Skeletal muscle tissue (tissue), 4 donors: ENCODE measurements around the gene STUB1. TPM values are rescaled to one million over a fixed set of nuclear protein-coding genes. Genes with fewer than 3 reads are reported as not detected.

Source experiments
- H3K27ac ChIP-seq: one replicate; pipeline ENCODE4 v1.7.0; 2013; ENCODE audit warnings: mild to moderate bottlenecking, low read depth, low read length, inconsistent platforms
- H3K27me3 ChIP-seq, 3 donors: one replicate each; pipeline ENCODE4 v1.7.0; 2013; ENCODE audit warnings: low read length in 3 of 3; ENCODE audit not compliant: control insufficient read depth in 3 of 3, insufficient read depth in 3 of 3
- H3K36me3 ChIP-seq, 3 donors: one replicate each; pipeline ENCODE4 v1.7.0; 2013; ENCODE audit warnings: low read length in 3 of 3; ENCODE audit not compliant: control insufficient read depth in 3 of 3, insufficient read depth in 3 of 3
- H3K4me1 ChIP-seq, 3 donors: one replicate each; pipeline ENCODE4 v1.7.0; 2013; ENCODE audit warnings: low read length in 3 of 3, mild to moderate bottlenecking in 3 of 3; ENCODE audit not compliant: control insufficient read depth in 3 of 3, insufficient read depth in 3 of 3
- H3K4me3 ChIP-seq, 3 donors: one replicate each; pipeline ENCODE4 v1.7.0; 2013; ENCODE audit warnings: low read length in 3 of 3
- H3K9ac ChIP-seq, 3 donors: one replicate each; pipeline ENCODE4 v1.7.0; 2013; ENCODE audit warnings: low read length in 3 of 3, mild to moderate bottlenecking in 3 of 3, moderate library complexity in 2 of 3, low read depth in 1 of 3
- H3K9me3 ChIP-seq, 3 donors: one replicate each; pipeline ENCODE4 v1.7.0; 2013; ENCODE audit warnings: low read length in 3 of 3; ENCODE audit not compliant: control insufficient read depth in 3 of 3
- total RNA-seq: library from RNA; depleted of rRNA; stranded (reverse); fragments of >200 nt; gene quantifications from one replicate; pipeline ENCODE4 v1.2.3, GENCODE V29; 2014
- donor health status: Osteomylitis.

STUB1 gene
- total RNA-seq, 1 donor from 2014 or later = 87.7 TPM

DNA sequence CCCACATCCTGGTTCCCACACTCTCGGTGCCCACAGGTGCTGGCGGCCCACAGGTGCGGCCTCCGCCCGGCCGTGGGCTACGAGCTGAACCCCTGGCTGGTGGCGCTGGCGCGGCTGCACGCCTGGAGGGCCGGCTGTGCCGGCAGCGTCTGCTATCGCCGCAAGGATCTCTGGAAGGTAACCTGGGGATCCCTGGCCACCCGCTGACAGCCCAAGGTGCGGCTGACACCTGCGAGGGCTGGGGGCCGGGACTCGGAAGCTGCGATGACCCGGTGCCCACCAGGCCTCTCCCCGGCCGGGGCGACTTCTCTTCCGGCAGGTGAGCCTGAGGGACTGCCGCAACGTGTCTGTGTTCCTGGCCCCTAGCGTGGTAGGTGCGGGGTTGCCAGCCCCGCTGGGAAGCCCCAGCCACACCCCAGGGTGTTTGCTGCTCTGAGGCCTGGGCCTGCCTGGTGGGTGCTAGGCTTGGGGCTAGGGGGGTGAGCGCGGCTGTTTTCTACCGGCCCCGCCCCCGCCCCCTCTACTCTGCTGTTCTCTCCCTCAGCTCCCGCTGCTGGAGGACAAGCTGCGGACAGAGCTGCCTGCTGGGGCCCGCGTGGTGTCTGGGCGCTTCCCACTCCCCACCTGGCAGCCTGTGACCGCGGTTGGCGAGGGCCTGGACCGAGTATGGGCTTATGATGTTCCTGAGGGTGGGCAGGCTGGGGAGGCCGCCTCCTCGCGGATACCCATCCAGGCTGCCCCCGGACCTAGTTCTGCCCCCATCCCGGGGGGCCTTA, 41.7 kb downstream of the STUB1 start:
- Histone ChIP-seq H3K9me3 (no peaks in the 10 kb centered on the region), H3K4me3 (peak overlapping the region; percentile 30 to 89 (median 88)), H3K27me3 (peaks cover 15 to 22% (median 16%) of the 10 kb centered on the region in 3 donors), H3K4me1 (peaks cover 26 to 33% (median 29%) of the 10 kb centered on the region in 3 donors), H3K9ac (peak overlapping the region in 2 of 3 donors; percentile 88 to 97), H3K36me3 (peaks cover 0 to 2% (median 2%) of the 10 kb centered on the region in 3 donors), H3K27ac (no peak overlapping the region)

DNA sequence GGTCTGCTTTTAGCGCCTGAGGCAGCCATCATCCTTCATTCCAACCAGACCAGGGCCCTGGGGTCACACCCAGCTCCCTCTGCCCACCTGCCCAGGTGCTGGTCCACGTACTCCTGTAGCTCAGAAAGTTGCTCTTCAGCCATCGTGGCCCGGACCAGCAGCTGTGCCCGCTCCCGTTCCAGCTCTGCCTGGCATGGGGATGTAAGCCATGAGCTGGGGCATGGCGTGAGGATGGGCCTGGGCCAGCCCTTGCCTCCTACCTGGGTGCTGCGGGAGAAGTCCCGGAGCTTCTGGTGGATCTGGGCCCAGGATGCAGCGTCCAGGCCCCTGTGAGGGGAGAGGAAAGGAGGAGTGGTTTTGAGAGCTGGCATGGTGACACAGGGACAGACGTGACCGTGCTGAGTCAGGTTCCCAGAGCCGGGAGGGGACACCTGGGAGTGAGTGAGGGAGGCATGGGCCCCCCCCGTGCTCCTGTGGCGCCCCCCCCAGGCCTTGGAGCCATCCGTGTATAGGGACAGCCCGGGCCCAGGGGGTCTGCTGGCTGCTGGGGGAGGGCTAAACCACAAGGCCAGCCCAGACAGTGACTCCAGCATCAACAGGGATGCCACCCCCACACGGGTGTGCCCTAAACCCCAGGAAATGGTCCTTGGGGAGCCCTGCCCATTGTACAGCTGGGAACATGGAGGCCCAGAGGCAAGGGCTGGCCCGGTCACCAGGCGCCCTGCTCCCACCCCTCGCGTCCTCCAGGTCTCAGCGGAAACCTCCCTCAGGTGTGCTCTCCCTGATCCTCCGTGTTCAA, 42.8 kb downstream of the STUB1 start:
- H3K36me3 ChIP-seq = peaks cover 0 to 2% (median 2%) of the 10 kb centered on the region in 3 donors
- peaks cover 22 to 29% (median 23%) of the 10 kb centered on the region in 3 donors for H3K27me3 ChIP-seq
- H3K4me3 ChIP-seq = no peak overlapping the region
- no peak overlapping the region for H3K27ac ChIP-seq
- no peaks in the 10 kb centered on the region for H3K9me3 ChIP-seq
- H3K9ac ChIP-seq = no peak overlapping the region
- peaks cover 34 to 40% (median 36%) of the 10 kb centered on the region in 3 donors for H3K4me1 ChIP-seq

DNA sequence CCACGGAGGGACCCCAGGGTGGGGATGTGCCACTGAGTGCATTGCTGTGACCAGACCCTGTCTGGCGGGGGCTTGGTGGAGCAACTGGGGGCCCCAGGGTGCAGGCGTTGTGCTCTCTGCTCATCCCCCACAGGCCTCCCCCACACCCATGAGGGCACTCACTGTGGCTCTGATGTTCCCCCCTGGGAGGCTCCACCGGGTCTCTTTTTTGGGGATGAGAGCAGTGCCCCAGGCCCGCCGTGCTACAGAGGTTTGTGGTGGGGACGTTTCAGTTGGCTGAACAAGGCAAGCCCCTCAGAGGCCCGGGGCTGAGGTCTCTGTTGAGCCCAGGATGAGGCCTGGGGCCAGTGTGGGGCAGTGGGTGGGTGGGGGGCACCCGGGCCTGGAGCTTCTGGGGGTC, 43.5 kb downstream of the STUB1 start:
- no peak overlapping the region for H3K9ac ChIP-seq
- H3K4me1 ChIP-seq = peaks cover 36 to 43% (median 37%) of the 10 kb centered on the region in 3 donors
- H3K4me3 ChIP-seq = no peak overlapping the region
- peaks cover 0 to 2% (median under 1%) of the 10 kb centered on the region in 3 donors for H3K36me3 ChIP-seq
- no peaks in the 10 kb centered on the region for H3K9me3 ChIP-seq
- H3K27ac ChIP-seq = no peak overlapping the region
- peaks cover 22 to 33% (median 23%) of the 10 kb centered on the region in 3 donors for H3K27me3 ChIP-seq

DNA sequence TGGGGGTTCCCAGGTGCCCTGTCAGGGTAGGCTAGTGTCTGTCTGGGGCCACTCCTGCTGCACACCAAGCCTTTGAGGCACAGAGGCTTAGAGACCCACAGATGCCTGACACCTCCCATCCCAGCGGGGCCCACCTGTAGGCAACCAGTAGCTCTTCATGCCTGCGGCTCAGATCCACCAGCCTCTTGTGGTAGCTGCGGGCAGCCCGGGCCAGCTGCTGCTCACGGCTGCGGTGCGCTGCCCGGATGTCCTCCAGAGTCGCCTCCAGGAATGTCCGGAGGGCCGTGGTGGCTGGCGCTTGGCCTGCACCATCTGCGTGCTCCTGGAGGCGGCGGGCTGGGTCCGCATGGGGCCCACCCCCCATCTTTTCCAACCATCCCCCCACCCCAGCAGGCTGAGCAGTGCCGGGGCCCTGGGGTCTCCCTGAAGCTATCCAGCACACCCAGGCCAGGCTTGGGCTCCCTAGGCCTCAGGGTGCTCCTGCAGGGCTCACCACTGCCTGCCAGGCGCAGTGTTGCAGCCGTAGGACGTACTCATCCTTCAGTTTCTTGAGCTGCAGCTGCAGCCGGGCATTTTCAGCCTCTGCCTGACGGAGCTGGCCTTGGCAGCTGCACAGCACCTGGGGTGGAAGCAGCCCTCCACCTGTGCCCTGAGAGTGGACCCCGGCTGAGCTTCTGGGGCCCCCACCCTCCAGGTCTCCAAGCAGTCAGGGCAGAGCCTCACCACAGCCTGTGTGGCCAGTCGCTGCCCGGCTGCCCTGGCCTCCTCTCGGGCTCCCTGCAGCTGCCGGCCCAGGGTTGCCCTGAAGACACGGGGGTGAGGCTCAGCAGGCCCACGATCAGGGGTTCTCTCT, 44.2 kb downstream of the STUB1 start:
- Histone ChIP-seq H3K4me1 (peaks cover 31 to 38% (median 33%) of the 10 kb centered on the region in 3 donors), H3K36me3 (peaks cover 0 to 2% (median 0%) of the 10 kb centered on the region in 3 donors), H3K4me3 (no peak overlapping the region), H3K9me3 (no peaks in the 10 kb centered on the region), H3K27me3 (peaks cover 22 to 39% (median 23%) of the 10 kb centered on the region in 3 donors), H3K27ac (no peak overlapping the region), H3K9ac (no peak overlapping the region)

DNA sequence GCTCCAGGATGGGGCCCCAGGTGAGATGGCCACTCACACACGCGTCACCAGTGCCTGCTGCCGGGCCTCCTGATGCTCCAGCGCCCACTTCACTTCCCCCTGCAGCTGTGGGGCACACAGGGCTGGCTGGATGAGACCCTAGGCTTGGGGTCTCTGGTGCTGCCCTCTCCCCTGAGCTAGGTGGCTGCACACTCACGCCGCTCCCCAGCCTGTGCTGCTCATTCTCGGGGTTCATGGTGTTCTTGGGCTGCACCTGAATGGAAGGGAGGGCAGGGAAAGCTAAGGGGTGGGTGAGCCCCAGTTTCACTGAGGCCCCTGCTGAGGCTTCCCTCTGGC, 44.8 kb downstream of the STUB1 start:
- Histone ChIP-seq H3K36me3 (peaks cover 0 to 3% (median 0%) of the 10 kb centered on the region in 3 donors), H3K27me3 (peaks cover 22 to 39% (median 23%) of the 10 kb centered on the region in 3 donors), H3K9me3 (no peaks in the 10 kb centered on the region), H3K9ac (no peak overlapping the region), H3K27ac (no peak overlapping the region), H3K4me1 (peaks cover 27 to 32% (median 28%) of the 10 kb centered on the region in 3 donors), H3K4me3 (no peak overlapping the region)

DNA sequence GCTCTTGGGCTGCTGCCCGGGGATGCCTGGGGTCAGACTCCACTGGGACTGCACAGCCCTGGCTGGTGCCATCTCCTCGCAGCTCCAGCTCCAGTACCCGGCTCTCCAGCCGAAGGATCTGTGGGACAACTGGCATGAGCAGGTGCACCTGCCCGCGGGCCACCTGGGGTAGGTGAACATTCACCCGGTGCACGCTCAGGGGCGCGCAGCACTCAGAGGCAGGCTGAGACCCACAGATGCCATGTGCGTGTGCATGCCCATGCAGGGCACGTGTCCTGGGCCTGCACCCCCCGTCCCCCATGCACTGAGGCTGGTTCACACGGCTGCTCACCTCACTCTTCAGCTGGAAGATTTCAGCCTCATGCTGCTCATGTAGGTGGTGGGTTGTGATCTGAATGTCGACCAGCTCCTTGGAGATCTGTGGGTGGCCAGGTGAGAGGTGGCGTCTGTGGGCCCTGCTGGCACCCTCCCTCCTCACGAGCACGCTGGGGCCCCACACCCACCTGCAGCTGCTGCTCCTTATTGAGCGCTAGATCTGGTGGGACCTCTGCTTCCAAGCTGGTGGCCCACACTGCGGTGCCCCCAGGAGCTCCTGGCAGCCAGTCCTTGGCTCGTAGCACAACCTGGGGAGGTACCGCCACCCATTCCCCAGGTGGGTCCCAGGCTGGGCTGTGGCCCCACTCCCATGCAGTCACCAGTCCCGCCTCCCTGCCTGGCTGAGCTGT, 45.4 kb downstream of the STUB1 start:
- Histone ChIP-seq H3K27me3 (peaks cover 22 to 39% (median 23%) of the 10 kb centered on the region in 3 donors), H3K4me3 (no peak overlapping the region)

DNA sequence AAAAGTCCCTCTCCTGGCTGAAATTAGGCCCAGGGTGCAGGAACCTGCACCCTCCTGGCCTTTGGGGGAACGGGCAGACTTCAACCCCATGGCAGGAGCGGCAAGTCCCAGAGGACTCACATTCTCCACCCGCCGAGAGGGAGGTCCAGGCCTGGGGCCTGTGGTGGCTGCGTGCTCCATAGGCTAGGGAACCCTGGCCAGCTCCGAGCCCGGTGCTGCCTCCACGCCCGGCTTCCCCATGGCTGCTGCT, 45.9 kb downstream of the STUB1 start:
- Histone ChIP-seq H3K9me3 (no peaks in the 10 kb centered on the region), H3K4me3 (no peak overlapping the region), H3K9ac (no peak overlapping the region), H3K27me3 (peaks cover 22 to 39% (median 23%) of the 10 kb centered on the region in 3 donors), H3K4me1 (peaks cover 22 to 24% (median 23%) of the 10 kb centered on the region in 3 donors), H3K27ac (no peak overlapping the region), H3K36me3 (peaks cover 0 to 4% (median 2%) of the 10 kb centered on the region in 3 donors)

More for the DNA sequence above, 45.4 kb downstream of the STUB1 start:
- no peaks in the 10 kb centered on the region for H3K9me3 ChIP-seq
- peaks cover 22 to 26% (median 23%) of the 10 kb centered on the region in 3 donors for H3K4me1 ChIP-seq
- H3K9ac ChIP-seq = no peak overlapping the region
- no peak overlapping the region for H3K27ac ChIP-seq
- H3K36me3 ChIP-seq = peaks cover 0 to 3% (median under 1%) of the 10 kb centered on the region in 3 donors

DNA sequence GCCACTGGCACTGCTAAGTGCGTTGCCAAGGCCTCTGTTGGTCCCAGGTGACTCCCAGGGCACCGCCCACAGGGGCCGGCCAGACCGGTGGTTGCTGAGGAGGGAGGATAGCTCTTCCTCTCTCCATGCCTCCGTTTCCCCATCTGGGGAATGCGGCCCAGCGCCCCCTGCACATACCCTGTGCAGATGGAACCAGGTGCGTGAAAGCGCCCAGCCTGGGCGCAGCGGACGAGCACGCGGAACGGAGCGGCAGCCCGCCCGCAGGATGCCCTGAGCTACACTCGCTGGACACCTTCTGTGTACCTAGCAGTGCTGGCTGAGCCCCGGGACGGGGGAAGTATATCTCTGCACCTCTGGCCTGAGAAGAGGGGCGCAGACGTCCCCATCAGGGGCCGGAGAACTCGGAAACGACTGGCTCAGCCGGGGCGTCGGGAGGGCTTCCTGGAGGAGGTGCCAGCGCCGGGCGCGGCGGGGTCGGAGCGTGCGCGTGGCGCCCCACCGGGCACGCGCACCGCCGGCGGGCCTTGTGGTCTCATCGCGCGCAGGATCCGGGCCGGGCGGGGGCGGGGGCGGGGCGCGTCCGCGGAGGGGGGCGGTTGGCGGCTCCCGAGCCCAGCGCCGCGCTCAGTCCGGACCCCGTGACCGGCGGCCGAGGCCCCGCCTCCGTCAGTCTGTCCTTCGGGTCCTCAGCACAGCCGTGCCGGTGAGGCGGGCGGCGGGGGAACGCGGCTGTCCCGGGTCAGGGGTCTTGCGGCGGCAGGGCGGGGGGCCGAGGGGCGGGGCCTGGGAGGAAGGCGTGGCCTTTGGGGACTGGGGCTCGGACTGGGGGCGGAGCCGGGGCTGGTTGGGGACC, 46.5 kb downstream of the STUB1 start, which contains the start of the genes CCDC78 and HAGHL:
TSS of gene CCDC78 (minus strand) at position 6 of the 853 bp plus-strand sequence. CDS start 76 bp downstream, outside the sequence.
TSS of gene HAGHL (plus strand) at position 669 of the 853 bp plus-strand sequence. CDS start 404 bp downstream, outside the sequence.
- peaks cover 22 to 39% (median 23%) of the 10 kb centered on the region in 3 donors for H3K27me3 ChIP-seq
- peaks cover 19 to 20% (median 19%) of the 10 kb centered on the region in 3 donors for H3K4me1 ChIP-seq
- peaks cover 0 to 8% (median 4%) of the 10 kb centered on the region in 3 donors for H3K36me3 ChIP-seq
- no peak within 1 kb of the TSS for H3K27ac ChIP-seq
- no peaks in the 10 kb centered on the region for H3K9me3 ChIP-seq
- peak within 1 kb of the TSS; percentile 23 to 54 (median 45) for H3K4me3 ChIP-seq
- H3K9ac ChIP-seq = peak within 1 kb of the TSS in 1 of 3 donors; percentile 40
